HepG2 (cell line): ENCODE measurements around the gene METRNL. TPM values are rescaled to one million over a fixed set of nuclear protein-coding genes. Genes with fewer than 3 reads are reported as not detected.

Experiments used
- ATAC-seq: fragments of 200-7000 bp; cut with Tn5 transposase; 3 replicates; pipeline ENCODE4 v1.9.1; 2020; ENCODE audit warnings: mild to moderate bottlenecking, moderate library complexity
- BruUV-seq: library from RNA; stranded (reverse); fragments of 400-500 nt; replicated peaks from 2 replicates; lab custom pipeline; 2021; lab: Mats Ljungman, UMichigan
- CTCF ChIA-PET: fragments of 300-600 bp; formaldehyde crosslinking; extraction: SDS; loops from one replicate; lab custom pipeline; 2021; ENCODE audit warnings: low total read pairs, inconsistent platforms, low intra/inter-chr PET ratio; lab: Yijun Ruan, JAX
- POLR2A ChIA-PET: fragments of 350-600 bp; sonication (Branson Sonifier 250); formaldehyde crosslinking; loops from one replicate; lab custom pipeline; 2020; ENCODE audit warnings: antibody characterized with exemption, inconsistent platforms; lab: Yijun Ruan, JAX
- DNase-seq: peaks from one replicate; pipeline ENCODE4 v3.0.0-alpha.2; 2015; ENCODE audit warnings: low spot score
- FAIRE-seq: peaks from 3 replicates; lab custom pipeline; 2011; peaks lifted over from hg19 to GRCh38; lab: Jason Lieb, UNC
- H2AFZ ChIP-seq: one replicate; pipeline ENCODE4 v1.6.1; 2011; ENCODE audit warnings: low read length, inconsistent platforms
- H3K27ac ChIP-seq: fragments of 300-600 bp; 3 replicates; pipeline ENCODE4 v1.8.0; 2011; ENCODE audit warnings: mixed run types, mild to moderate bottlenecking, mixed read lengths, low read length, inconsistent platforms; ENCODE audit not compliant: insufficient read depth; ENCODE audit errors: extremely low read length
- H3K27me3 ChIP-seq, 2 experiments: fragments of 200-600 bp in 1 of 2; 2 replicates in 1 of 2; 3 replicates in 1 of 2; pipeline versions ENCODE4 v1.6.0 to v1.8.0; 2011; ENCODE audit warnings: low read length in 2 of 2, mild to moderate bottlenecking in 2 of 2, moderate library complexity in 2 of 2, inconsistent platforms in 1 of 2; ENCODE audit not compliant: insufficient read depth in 2 of 2, control insufficient read depth in 1 of 2
- H3K36me3 ChIP-seq, 2 experiments: fragments of 200-600 bp in 1 of 2; replicated peaks in 1 of 2; 2 replicates in 1 of 2; 3 replicates in 1 of 2; pipeline versions ENCODE4 v1.5.1 to v1.8.0; 2011; ENCODE audit warnings: low read length in 2 of 2, inconsistent platforms in 1 of 2; ENCODE audit not compliant: insufficient read depth in 2 of 2, control insufficient read depth in 1 of 2
- H3K4me1 ChIP-seq: 2 replicates; pipeline ENCODE4 v1.5.1; 2012; ENCODE audit warnings: low read length, inconsistent platforms; ENCODE audit not compliant: insufficient read depth
- H3K4me2 ChIP-seq: 2 replicates; pipeline ENCODE4 v1.6.0; 2011; ENCODE audit warnings: low read depth, low read length, inconsistent platforms
- H3K4me3 ChIP-seq, 3 experiments: fragments of 200-600 bp in 1 of 3; sonication (generic), shearing (Covaris generic) in 1 of 3; replicated peaks in 1 of 3; 2 replicates each; pipeline ENCODE4 v1.5.1; 2011 to 2016; ENCODE audit warnings: low read length in 3 of 3, inconsistent platforms in 2 of 3, low read depth in 2 of 3, mild to moderate bottlenecking in 2 of 3, control low read depth in 1 of 3, mixed read lengths in 1 of 3; ENCODE audit not compliant: insufficient read depth in 1 of 3
- H3K79me2 ChIP-seq: one replicate; pipeline ENCODE4 v1.6.1; 2011; ENCODE audit warnings: low read length, inconsistent platforms; ENCODE audit not compliant: insufficient read depth
- H3K9ac ChIP-seq: 2 replicates; pipeline ENCODE4 v1.6.0; 2011; ENCODE audit warnings: mild to moderate bottlenecking, low read depth, low read length, inconsistent platforms; ENCODE audit not compliant: insufficient read depth
- H3K9me3 ChIP-seq: 2 replicates; pipeline ENCODE4 v1.5.1; 2012; ENCODE audit warnings: mild to moderate bottlenecking, low read length
- H4K20me1 ChIP-seq: 2 replicates; pipeline ENCODE4 v1.6.0; 2011; ENCODE audit warnings: inconsistent platforms, mild to moderate bottlenecking, low read length, moderate library complexity; ENCODE audit not compliant: insufficient read depth
- DNMT1 ChIP-seq: sonication (generic); formaldehyde crosslinking; IDR thresholded peaks from 2 replicates; pipeline ENCODE4 v1.5.1; 2020; ENCODE audit warnings: mild to moderate bottlenecking, missing genetic modification reagents
- TIGD3 ChIP-seq: sonication (generic); formaldehyde crosslinking; IDR thresholded peaks from 2 replicates; pipeline ENCODE4 v1.5.1; 2020; ENCODE audit warnings: mild to moderate bottlenecking, missing genetic modification reagents, borderline replicate concordance
- ZNF317 ChIP-seq: sonication (generic); formaldehyde crosslinking; IDR thresholded peaks from 2 replicates; pipeline ENCODE4 v1.5.0; 2020; ENCODE audit warnings: mild to moderate bottlenecking, missing genetic modification reagents
- ZNF570 ChIP-seq: sonication (generic); formaldehyde crosslinking; IDR thresholded peaks from 2 replicates; pipeline ENCODE4 v1.4.0; 2020; ENCODE audit warnings: mild to moderate bottlenecking, missing genetic modification reagents, borderline replicate concordance
- WGBS: methylation state at CpG from one replicate; pipeline ENCODE4 v1.1.6; 2017; ENCODE audit warnings: low lambda C conversion rate; 5-methylcytosine and 5-hydroxymethylcytosine counted together
- in situ Hi-C: cut with HindIII; loops from 2 replicates; pipeline ENCODE4 v1.10.0; 2017; ENCODE audit warnings: low pct_unique_long_range_greater_than_20kb; ENCODE audit not compliant: extremely low pct_ligation_motif_present
- intact Hi-C: fragments of 100-400 bp; cut with micrococcal nuclease; formaldehyde crosslinking; loops from one replicate; pipeline ENCODE4 v1.10.0; 2022; ENCODE audit not compliant: unreplicated experiment
- polyA plus RNA-seq, 8 experiments: library from polyadenylated mRNA; depleted of rRNA in 3 of 8; stranded (reverse) in 7 of 8; unstranded in 1 of 8; fragments of >200 nt; fragmentation: Illumina TruSeq in 4 of 8; extraction: Trizol in 4 of 8; gene quantifications; 2 replicates each; pipeline versions ENCODE4 v1.2.1 to v1.2.3, GENCODE V29; 2011 to 2016; ENCODE audit warnings: low read depth in 4 of 8, missing spikeins in 1 of 8, mixed read lengths in 1 of 8; ENCODE audit not compliant: insufficient read depth in 1 of 8
- total RNA-seq, 5 experiments: library from RNA; depleted of rRNA; stranded (reverse); fragments of >200 nt; fragmentation: Illumina TruSeq; extraction: Trizol; gene quantifications; 2 replicates each; pipeline ENCODE4 v1.2.3, GENCODE V29; 2016; ENCODE audit warnings: low read depth in 1 of 5
- TF ChIP-seq, protein P1 (sequence below): sonication (generic); formaldehyde crosslinking; IDR thresholded peaks from 2 replicates; pipeline ENCODE4 v1.5.0; 2020; ENCODE audit warnings: mild to moderate bottlenecking, missing genetic modification reagents, borderline replicate concordance
- TF ChIP-seq, protein P2 (sequence below): sonication (generic); formaldehyde crosslinking; IDR thresholded peaks from 2 replicates; pipeline ENCODE4 v1.5.1; 2020; ENCODE audit warnings: mild to moderate bottlenecking, missing genetic modification reagents, moderate library complexity

Gene METRNL
- total and polyA plus RNA-seq, 2 of the 13 experiments (the other 11 are each of a cell fraction or from before 2014, with no cell fraction given) = 0.66 to 0.84 TPM

DNA sequence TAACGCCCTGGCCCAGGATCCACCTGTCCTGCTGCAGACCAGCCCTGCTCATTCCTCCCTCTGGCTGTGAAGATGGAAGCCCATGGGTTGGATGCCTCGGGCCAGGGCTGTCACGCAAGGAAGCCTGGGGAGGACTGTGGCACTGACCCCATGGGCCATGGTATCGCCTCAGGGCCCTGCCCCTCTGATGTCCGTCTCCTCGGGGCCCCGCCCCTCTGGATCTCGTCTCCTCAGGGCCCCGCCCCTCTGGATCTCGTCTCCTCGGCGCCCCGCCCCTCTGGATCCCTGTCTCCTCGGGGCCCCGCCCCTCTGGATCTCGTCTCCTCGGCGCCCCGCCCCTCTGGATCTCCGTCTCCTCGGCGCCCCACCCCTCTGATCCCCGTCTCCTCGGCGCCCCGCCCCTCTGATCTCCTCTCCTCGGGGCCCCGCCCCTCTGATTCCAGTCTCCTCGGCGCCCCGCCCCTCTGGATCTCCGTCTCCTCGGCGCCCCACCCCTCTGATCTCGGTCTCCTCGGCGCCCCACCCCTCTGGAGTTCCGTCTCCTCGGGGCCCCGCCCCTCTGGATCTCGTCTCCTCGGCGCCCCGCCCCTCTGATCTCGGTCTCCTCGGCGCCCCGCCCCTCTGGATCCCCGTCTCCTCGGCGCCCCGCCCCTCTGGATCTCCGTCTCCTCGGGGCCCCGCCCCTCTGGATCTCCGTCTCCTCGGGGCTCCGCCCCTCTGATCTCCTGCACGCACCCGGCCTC lies 24.0 kb downstream of the METRNL start:
- ChIA-PET POLR2A (no interaction called here), CTCF (interaction anchor here (1.2 kb wide), 1 partner anchor 100 kb away, joined by 4 read pairs; no protein-coding TSS in a partner anchor)
- FAIRE-seq (no peak), DNase-seq (no peak), ATAC-seq (no peak)
- H3K79me2 ChIP-seq = no peaks in the 10 kb centered on the region
- no peak for TF ChIP-seq ZNF570
- no peak overlapping the region for H2AFZ ChIP-seq
- no peaks in the 10 kb centered on the region for H3K36me3 ChIP-seq
- intact Hi-C loops = no loop called here
- H3K4me1 ChIP-seq = peaks cover 18% of the 10 kb centered on the region
- H4K20me1 ChIP-seq = no peaks in the 10 kb centered on the region; the same call in 1 of the 2 replicates
- no peak overlapping the region for H3K27ac ChIP-seq
- 43% methylated on average over 60 of the region's 60 CpGs for WGBS
- no peak overlapping the region for H3K9ac ChIP-seq
- in situ Hi-C loops = no loop called here
- no peaks in the 10 kb centered on the region for H3K9me3 ChIP-seq
- no TSS peak for BruUV-seq
- peaks cover 28 to 74% of the 10 kb centered on the region in 2 experiments for H3K27me3 ChIP-seq
- no peak overlapping the region for H3K4me3 ChIP-seq
- peak overlapping the region; percentile 49; the same call in 1 of the 2 replicates for H3K4me2 ChIP-seq

DNA sequence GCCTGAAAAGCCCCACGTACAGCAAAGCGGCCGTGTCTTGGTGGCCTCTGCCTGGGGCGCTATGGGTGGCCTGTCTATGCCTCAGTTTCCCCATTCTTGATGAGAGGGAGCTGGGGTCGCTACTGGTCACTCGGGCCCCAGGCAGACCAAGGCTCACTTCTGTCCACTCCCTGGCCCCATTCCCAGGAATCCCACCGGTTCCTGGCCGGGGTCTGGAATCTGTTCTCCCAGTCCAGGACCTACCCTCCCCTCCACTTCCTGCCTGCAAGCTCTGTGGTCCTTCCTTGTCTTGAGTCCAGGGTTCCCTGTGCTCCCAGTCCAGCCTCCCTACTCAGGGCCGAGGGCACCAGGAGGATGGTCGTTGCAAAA lies 24.5 kb downstream of the METRNL start:
- BruUV-seq = no TSS peak
- intact Hi-C loops = no loop called here
- FAIRE-seq = no peak
- Histone ChIP-seq H2AFZ (no peak overlapping the region), H3K4me3 (no peak overlapping the region), H3K79me2 (no peaks in the 10 kb centered on the region), H3K4me1 (peaks cover 12% of the 10 kb centered on the region), H3K9me3 (no peaks in the 10 kb centered on the region), H3K36me3 (no peaks in the 10 kb centered on the region), H3K27me3 (peaks cover 28 to 74% of the 10 kb centered on the region in 2 experiments), H4K20me1 (no peaks in the 10 kb centered on the region; the same call in 1 of the 2 replicates), H3K9ac (no peak overlapping the region), H3K4me2 (no peak overlapping the region), H3K27ac (no peak overlapping the region)
- no peak for DNase-seq
- ChIA-PET POLR2A (no interaction called here), CTCF (interaction anchor here (1.2 to 1.6 kb wide), 2 partner anchors 99 to 101 kb away, joined by 4 to 5 read pairs; no protein-coding TSS in a partner anchor)
- WGBS = 64% methylated on average over 8 of the region's 10 CpGs
- no peak for ATAC-seq
- in situ Hi-C loops = no loop called here
- TF ChIP-seq ZNF317 (CRISPR knock-in tag) = no peak
- TF ChIP-seq TIGD3 (CRISPR knock-in tag) = no peak
- TF ChIP-seq DNMT1 (CRISPR knock-in tag) = no peak
- TF ChIP-seq, protein P1, sequence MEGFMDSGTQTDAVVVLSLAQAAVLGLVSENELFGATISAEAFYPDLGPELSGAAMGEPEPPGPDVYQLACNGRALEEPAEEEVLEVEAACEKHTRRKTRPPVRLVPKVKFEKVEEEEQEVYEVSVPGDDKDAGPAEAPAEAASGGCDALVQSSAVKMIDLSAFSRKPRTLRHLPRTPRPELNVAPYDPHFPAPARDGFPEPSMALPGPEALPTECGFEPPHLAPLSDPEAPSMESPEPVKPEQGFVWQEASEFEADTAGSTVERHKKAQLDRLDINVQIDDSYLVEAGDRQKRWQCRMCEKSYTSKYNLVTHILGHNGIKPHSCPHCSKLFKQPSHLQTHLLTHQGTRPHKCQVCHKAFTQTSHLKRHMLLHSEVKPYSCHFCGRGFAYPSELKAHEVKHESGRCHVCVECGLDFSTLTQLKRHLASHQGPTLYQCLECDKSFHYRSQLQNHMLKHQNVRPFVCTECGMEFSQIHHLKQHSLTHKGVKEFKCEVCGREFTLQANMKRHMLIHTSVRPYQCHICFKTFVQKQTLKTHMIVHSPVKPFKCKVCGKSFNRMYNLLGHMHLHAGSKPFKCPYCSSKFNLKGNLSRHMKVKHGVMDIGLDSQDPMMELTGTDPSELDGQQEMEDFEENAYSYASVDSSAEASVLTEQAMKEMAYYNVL (CRISPR knock-in tag) = no peak
- TF ChIP-seq, protein P2, sequence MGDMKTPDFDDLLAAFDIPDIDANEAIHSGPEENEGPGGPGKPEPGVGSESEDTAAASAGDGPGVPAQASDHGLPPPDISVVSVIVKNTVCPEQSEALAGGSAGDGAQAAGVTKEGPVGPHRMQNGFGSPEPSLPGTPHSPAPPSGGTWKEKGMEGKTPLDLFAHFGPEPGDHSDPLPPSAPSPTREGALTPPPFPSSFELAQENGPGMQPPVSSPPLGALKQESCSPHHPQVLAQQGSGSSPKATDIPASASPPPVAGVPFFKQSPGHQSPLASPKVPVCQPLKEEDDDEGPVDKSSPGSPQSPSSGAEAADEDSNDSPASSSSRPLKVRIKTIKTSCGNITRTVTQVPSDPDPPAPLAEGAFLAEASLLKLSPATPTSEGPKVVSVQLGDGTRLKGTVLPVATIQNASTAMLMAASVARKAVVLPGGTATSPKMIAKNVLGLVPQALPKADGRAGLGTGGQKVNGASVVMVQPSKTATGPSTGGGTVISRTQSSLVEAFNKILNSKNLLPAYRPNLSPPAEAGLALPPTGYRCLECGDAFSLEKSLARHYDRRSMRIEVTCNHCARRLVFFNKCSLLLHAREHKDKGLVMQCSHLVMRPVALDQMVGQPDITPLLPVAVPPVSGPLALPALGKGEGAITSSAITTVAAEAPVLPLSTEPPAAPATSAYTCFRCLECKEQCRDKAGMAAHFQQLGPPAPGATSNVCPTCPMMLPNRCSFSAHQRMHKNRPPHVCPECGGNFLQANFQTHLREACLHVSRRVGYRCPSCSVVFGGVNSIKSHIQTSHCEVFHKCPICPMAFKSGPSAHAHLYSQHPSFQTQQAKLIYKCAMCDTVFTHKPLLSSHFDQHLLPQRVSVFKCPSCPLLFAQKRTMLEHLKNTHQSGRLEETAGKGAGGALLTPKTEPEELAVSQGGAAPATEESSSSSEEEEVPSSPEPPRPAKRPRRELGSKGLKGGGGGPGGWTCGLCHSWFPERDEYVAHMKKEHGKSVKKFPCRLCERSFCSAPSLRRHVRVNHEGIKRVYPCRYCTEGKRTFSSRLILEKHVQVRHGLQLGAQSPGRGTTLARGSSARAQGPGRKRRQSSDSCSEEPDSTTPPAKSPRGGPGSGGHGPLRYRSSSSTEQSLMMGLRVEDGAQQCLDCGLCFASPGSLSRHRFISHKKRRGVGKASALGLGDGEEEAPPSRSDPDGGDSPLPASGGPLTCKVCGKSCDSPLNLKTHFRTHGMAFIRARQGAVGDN (CRISPR knock-in tag) = peak; percentile 3; the same call in 1 of the 2 replicates
